ENCODE data around the gene H6PD.
A peak's percentile ranks its signal among the peaks of the same experiment; 100 is the strongest.

The H6PD gene

DNA sequence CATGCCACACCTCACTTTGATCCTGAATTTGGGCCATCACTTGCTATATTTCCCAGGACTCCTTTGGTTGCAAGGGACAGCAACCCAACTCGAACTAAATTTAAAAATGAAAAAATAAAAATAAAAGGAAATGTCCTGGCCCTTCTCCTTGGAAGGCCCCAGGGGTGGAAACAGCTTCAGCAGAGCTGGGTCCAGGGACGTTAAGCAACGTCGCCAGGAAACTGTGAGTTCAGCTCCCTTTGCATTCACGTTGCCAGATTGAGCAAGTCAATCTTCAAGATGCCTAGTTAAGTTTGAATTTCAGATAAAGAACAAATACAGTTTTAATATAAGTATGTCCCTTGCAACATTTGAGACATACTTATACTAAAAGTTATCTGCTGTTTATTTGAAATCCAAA is 43.5 kb downstream of the H6PD start:
- DNase-seq (ENCODE audit: low read depth in 2 of 2) = no peak

- DNase-seq (ENCODE audit: low read depth in 2 of 2) = no peak
These were observed 44.1 kb downstream of the H6PD start for GRCh38 chr1:9278585-9279153.

- no peak for DNase-seq (ENCODE audit: low read depth in 2 of 2)
These were observed 44.7 kb downstream of the H6PD start for GRCh38 chr1:9279172-9279840.

DNA sequence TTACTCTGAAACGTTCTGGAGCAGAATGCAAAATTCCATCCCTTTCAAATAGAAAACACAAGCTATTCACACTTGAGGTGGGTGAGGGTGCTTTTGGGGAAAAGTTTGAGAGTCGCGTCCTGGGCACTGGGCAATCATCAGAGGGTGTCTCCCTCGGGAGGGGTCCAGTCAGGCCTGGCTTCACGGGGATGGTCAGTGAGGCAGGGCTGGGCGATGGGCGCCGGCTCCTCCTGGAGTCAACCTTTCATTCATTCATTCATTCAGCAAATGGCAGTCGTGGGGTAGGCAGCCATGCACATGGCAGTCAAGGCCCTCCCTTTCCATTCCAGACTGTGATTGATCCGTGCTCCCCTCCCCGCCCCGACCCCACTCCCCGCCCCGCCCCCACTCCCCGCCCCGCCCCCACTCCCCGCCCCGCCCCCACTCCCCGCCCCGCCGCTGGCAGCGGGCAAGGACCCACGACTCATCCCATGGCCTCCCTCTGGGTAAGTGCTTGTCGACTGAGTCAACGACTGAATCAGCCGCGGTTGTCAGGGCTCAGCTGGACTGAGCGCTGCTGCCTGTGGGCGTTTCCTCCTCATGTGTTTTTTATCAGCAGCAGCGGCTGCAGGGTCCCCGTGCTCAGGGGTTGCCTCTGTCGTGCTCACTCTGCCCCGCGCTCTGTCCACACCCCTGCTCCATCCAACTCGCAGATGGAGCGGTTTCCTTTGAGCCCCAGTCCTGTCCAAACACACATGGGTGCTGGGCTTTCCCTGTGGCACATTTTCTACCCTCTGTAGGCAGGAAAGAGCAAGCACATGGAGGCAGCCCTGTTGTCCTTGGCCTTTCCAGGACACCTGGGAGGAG is 45.7 kb downstream of the H6PD start:
- peak; percentile 42 to 59 for DNase-seq (ENCODE audit: low read depth in 2 of 2)

GRCh38 chr1:9281071-9281827 is 46.7 kb downstream of the H6PD start:
- no peak for DNase-seq (ENCODE audit: low read depth in 2 of 2)

DNA sequence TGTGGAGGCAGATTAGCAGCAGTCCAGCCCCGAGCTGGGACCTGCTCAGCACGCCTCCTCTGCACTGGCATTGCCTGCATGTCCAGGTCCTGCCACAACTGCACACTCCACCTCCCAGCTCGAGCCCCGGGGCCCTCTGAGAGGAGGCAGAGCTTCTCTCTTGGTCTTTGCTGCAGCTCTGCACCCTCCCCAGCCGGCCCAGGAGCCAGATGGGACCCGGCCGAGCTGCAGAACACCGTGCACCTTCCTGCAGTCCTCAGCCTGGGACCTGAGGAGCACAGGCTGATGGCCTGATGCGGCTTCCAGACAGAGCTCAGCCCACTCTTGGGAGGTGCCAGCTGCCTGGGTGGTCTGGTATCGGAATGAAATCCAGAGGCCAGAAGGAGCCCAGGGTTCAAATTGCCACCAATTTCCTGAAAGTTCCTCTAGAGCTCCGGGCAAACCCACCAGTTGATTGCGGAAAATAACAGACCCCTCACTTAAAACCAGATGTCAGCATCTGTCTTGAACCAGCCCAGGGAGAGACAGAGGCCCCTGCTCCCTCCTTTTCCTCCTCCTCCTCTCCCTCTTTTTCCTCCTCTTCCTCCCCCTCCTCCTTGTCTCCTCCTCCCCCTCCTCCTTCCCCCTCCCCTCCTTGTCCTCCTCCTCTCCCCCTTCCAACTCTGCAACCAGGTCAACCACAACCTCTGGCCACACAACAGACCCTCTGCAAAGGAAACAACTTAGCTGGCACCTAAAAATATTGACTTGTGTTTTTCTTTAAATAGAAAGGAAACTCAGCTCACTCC is 47.5 kb downstream of the H6PD start:
- no peak for DNase-seq (ENCODE audit: low read depth in 2 of 2)

- DNase-seq (ENCODE audit: low read depth in 2 of 2) = no peak
These were observed 48.1 kb downstream of the H6PD start for GRCh38 chr1:9282696-9282955.

DNA sequence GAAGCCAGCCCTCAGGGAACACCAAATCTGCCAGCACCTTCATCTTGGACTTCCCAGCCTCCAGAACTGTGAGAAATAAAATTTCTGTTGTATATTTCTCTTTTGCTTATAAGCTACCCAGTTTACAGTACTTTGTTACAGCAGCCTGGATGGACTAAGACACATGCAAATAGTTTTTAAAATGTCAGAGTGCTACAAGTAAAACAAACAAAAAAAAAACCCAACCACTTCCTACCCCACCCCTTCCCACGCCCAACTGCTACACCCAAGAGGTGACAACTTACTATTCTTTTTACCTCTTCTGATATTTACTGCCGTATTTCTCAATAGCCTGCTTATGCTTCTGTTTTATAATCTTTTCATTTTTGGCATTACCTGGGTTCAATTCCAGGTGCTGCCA is 49.5 kb downstream of the H6PD start:
- DNase-seq (ENCODE audit: low read depth in 2 of 2) = no peak

GRCh38 chr1:9286556-9286955 is 52.0 kb downstream of the H6PD start:
- no peak for DNase-seq (ENCODE audit: low read depth in 2 of 2)

DNA sequence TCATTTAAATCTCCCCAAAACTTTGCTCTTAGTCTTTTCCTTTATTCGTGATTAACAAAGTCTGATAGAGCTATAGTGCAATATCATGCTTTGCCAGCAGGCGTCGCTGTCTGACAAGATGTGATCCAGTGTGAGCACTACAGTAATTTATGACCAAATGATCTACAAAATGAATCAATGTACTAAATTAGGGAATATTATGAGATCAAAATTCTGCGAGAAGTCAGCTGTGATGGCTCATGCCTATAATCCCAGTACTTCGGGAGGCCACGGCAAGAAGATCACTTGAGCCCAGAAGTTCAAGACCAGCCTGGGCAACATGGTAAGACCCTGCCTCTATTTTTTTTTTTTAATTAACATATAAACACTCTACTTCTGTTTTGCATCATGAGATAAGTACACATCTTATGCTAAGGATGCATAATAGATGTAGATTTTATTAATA is 54.5 kb downstream of the H6PD start:
- DNase-seq (ENCODE audit: low read depth in 2 of 2) = peak; percentile 83 to 86

DNA sequence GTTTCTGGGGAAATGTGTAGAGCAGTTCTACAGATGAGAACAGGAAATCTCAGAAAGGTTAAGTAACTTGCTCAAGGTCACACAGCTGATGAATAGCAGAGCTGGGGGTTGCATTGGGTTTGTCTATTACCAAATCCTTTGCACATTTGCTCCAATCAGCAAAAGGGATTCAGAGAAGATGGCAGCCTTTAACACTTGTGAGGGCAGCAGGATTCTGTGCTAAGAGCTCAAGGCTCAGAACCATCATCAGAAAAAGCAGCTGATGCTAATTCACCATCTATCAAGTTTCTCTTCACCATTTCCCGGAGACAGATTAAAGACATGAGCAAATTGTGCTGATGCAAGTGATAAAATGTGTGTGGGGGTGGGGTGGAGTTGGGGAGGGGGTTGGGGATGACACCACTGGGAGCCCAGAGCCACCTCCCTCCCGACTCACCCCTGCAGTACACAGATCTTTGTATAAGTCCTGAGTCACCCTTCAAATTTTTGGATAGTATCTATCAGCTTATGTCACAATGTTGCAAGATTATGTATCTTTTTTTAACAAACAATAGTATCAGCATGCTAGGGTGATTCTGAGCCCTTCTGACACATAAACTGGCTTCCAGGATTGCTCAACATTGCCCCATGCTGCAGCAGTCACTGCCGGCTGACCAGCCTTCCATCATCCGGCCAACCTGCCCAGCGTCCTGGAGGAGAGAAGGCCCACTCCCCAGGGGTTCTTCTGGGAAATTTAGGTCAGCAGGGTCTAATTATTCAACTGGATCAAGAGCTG is 55.3 kb downstream of the H6PD start:
- DNase-seq (ENCODE audit: low read depth in 2 of 2) = no peak

DNA sequence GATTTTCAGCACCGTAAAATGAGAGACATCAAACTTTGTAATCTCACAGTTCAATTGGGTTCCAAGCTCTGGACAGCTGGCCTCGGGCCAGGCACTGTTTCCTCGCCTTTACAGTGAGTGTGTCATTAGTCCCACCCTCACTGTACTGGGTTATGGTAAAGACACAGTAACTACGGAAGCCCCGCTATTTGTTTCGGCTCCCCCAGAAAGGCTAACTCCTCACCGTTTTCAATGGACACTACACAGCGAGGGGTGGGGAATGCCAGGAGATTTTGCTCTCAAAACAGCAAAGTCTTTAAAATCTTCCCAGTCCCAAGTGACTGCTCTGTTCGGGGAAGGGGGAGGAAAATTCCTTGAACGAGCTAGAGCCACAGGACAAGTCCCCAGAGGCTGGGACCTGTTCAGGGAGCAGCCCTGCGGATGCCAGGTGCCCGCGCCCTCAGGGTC is 57.4 kb downstream of the H6PD start:
- DNase-seq (ENCODE audit: low read depth in 2 of 2) = no peak

DNA sequence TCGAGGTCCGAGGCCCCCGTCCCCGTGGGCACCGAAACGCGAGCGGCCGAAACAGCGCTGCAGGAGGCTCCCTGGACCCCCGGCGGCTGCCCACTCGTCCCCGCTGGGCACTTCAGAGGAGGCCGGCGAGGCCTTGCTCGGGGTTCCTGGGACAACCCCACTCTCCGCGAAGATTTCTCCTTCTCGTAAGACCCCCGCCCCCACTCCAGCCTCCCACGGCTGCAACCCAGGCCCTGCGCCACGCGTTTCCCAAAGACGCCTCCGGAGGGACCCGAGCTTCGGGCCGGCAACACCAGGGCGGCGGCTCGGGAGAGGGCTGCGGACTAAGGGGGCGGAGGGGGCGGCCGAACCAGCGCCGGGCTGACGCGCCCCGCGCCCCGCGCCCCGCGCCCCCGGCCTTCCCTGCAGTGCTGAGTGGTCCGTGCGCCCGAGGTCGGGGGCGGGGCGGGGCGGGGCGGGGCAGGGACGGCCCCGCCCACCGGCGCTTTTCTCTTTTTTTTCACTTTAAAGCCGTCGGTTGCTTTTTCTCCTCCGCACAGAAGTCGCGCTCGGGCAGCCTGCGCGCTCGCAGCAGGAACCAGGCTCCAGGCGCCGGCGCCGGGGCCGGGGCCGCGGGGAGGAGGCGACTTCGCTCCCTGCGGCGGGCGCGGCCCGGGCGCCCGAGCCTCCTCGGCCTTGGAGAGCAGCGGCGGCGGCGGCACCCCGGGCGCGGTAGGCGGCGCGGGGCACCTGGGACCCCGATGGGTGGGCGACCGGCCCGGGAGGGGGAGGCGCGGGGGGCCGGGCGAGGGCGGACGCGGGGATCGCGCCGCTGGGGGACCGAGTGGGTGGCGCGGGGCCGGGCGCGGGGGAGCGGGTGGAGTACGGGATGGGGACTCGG is 58.0 kb downstream of the H6PD start, which contains the start of gene SPSB1:
Gene SPSB1, plus strand, starts transcription at position 534 of the 880 bp plus-strand sequence. CDS start 62,998 bp downstream, outside the sequence.
- DNase-seq (ENCODE audit: low read depth in 2 of 2) = peak in 1 of 2 donors; percentile 44

DNA sequence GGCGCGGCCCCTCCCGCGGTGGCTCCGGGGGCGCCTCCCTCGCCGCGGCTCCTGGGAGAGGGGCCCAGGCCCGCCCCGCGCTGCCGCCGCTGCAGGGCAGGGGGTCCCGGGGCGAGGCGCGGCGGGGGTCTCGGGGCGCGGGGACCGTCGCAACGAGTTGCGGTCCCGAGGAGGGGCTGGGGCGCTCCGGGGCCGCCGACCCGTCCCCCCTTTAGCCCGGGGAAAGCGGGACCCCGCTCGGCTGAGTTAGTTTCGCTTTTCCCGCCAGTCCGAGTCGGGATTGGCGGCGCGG is 58.6 kb downstream of the H6PD start:
- DNase-seq (ENCODE audit: low read depth in 2 of 2) = no peak

DNA sequence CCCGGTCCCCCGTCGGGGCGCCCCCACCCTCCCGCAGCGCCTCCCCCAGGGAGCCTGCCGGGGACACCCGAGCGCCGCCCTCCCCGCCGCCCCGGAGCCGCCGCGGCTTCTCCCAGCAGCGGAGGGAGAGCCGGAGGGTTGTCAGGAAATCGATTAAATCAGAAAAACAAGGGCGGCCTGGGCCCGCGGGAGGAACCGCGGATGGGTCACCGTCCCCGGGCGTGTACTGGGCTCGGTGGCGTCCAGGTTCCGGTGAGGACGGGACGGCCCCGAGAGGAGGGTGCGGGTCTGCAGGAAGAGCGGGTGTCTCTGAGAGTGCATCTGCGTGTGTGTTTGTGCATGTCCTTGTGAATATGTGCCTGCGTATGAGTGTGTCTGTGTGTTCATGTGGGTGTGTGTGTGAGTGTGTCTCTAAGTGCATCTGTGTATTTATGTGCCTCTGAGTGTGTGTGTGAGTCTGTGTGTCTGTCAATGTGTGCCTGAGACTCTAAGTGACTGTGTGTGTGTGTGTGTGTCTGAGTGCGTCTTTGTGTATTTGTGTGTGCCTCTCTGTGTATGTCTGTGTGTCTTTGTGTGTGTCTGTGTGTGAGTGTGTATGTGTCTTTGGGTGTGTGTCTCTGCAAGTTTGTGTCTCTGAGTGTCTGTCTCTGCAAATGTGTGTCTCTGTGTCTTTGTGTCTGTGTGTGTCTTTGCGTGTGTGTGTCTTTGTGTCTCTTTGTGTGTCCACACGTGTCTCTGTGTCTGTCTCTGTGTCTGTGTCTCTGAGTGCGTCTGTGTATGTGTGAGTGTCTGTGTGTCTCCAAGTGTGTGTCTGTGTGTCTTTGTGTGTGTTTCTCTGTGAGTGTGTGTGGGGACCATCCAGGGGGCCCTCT is 59.2 kb downstream of the H6PD start:
- DNase-seq (ENCODE audit: low read depth in 2 of 2) = no peak

GRCh38 chr1:9294405-9294773 is 59.8 kb downstream of the H6PD start:
- DNase-seq (ENCODE audit: low read depth in 2 of 2) = no peak

DNA sequence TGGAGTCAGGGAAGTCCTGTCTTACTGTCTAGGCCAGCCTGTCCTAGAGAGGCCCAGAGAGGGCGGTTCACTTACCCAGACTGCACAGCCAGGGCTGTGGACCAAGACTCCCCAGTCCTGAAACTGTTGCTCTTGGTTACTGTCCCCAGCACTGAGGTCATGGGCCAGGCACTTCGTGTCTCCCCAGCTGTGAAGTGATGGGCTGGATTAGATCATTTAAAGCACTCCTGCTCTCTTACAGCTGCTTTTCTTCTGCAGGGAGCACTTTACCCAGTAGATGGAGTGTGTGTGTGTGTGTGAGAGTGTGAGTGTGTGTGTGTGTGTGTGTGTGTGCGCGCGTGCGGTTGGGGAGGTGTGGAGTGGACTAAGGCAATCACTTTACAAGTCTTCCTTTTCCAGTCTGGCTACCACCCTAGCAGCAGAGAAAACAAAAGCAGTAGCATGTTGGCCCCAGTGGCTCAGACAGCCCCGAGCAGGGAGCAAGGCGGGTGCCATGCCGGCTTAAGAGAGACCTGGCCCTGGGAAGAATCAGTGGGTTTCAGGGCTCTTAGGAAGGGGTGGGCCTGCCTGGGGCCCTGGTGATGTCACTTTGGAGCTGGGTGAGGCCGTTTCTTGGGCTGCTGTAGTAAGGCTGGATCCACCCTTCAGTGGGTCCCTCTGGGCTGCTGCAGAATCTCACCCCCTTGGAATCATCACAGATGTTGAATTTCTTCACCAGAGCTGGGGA is 60.5 kb downstream of the H6PD start:
- no peak for DNase-seq (ENCODE audit: low read depth in 2 of 2)

GRCh38 chr1:9295884-9296283 is 61.3 kb downstream of the H6PD start:
- no peak for DNase-seq (ENCODE audit: low read depth in 2 of 2)

Measured in activated CD4-positive, alpha-beta T cell treated with anti-CD3 and anti-CD28 coated beads for 24 hours (primary cell).